Pancreas (tissue), 10 donors: Measurements from ENCODE around the gene CPT1A. TPM values are rescaled to one million over a fixed set of nuclear protein-coding genes. Genes with fewer than 3 reads are reported as not detected.

Experiments used
- ATAC-seq, 4 donors: fragments of 200-7000 bp; cut with Tn5 transposase; one replicate each; pipeline versions ENCODE4 v1.8.0 to v1.9.1; 2020; ENCODE audit warnings: mild to moderate bottlenecking in 4 of 4, moderate library complexity in 4 of 4
- DNase-seq, 6 donors: peaks; one replicate each; pipeline ENCODE4 v3.0.0-alpha.2; 2020
- FAIRE-seq: peaks from 2 replicates; lab custom pipeline; 2012; peaks lifted over from hg19 to GRCh38; lab: Jason Lieb, UNC
- H3K27ac ChIP-seq, 4 donors: fragments of 200-600 bp; sonication (generic); 1 replicate in 3 of 4; 2 replicates in 1 of 4; pipeline versions ENCODE4 v1.5.0 to v1.8.0; 2020
- H3K27me3 ChIP-seq, 4 donors: fragments of 200-600 bp; one replicate each; pipeline ENCODE4 v1.8.0; 2021
- H3K36me3 ChIP-seq, 3 donors: fragments of 200-600 bp; sonication (generic) in 1 of 3; one replicate each; pipeline versions ENCODE4 v1.5.0 to v1.8.0; 2020 to 2021
- H3K4me1 ChIP-seq, 3 donors: fragments of 200-600 bp; one replicate each; pipeline ENCODE4 v1.8.0; 2021
- H3K4me3 ChIP-seq, 4 donors: fragments of 200-600 bp; sonication (generic) in 2 of 4; one replicate each; pipeline versions ENCODE4 v1.5.0 to v1.8.0; 2020 to 2021
- H3K9me3 ChIP-seq, 4 donors: fragments of 200-600 bp; one replicate each; pipeline ENCODE4 v1.8.0; 2021
- WGBS, 2 donors: extraction: QIAGEN DNeasy Blood & Tissue Kit; methylation state at CpG; one replicate each; pipeline ENCODE4 v1.1.7; 2013; 5-methylcytosine and 5-hydroxymethylcytosine counted together
- intact Hi-C, 3 donors: fragments of 100-400 bp; cut with DNase I; formaldehyde crosslinking; loops; one replicate each; pipeline versions ENCODE4 v1.11.1 to v1.14.2; 2022
- polyA plus RNA-seq, 2 donors: library from polyadenylated mRNA; stranded (reverse); fragments of 200-250 nt; gene quantifications; one replicate each; pipeline ENCODE4 v1.2.3, GENCODE V29; 2013
- total RNA-seq, 6 donors: library from RNA; stranded (reverse); fragmentation: NEBNext Ultra II Directional in 4 of 6; extraction: Animal tissue kit (Norgen Biotek cat#: 25700) in 4 of 6; gene quantifications; one replicate each; pipeline versions ENCODE4 v1.2.1 to v1.2.4, GENCODE V29; 2021 to 2023
- TF ChIP-seq, protein P1 (sequence below), 4 donors: fragments of 200-600 bp; sonication (generic) in 3 of 4; IDR thresholded peaks; one replicate each; pipeline versions ENCODE4 v1.5.0 to v1.8.0; 2021; ENCODE audit warnings: antibody characterized with exemption in 4 of 4
- donor health status: healthy with polysubstance abuse.
- donor health status: DM: no; HTN: no; CAD: no; lungs with moderate emphysema.
- donor health status: DM: no; HTN: no; CAD: no.
- donor health status: control.
- donor health status: control.
- donor health status: Bipolar disorder and iron deficiency.
- donor health status: DM: yes; HTN: yes; CAD: no.
- donor health status: DM: no; HTN: no; CAD: no.
- donor health status: DM: no; HTN: no; CAD: no.
- donor health status: DM: yes; HTN: yes; CAD: no.

CPT1A gene
- total and polyA plus RNA-seq, 8 donors, result 9.5 to 33.7 (median 20.5) TPM

DNA sequence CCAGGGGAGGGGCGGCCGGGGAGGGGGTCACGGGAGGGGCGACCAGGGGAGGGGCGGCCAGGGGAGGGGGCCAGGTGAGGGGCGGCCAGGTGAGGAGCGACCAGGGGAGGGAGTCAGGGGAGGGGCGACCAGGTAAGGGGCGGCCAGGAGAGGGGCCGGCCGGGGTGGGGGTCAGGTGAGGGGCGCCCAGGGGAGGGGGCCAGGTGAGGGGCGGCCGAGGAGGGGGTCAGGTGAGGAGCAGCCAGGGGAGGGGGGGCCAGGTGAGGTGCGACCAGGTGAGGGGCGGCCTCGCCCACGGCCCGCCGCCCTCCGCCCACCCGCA, 90.8 kb downstream of the CPT1A start:
- intact Hi-C loops, result no loop called here
- no peak for FAIRE-seq

DNA sequence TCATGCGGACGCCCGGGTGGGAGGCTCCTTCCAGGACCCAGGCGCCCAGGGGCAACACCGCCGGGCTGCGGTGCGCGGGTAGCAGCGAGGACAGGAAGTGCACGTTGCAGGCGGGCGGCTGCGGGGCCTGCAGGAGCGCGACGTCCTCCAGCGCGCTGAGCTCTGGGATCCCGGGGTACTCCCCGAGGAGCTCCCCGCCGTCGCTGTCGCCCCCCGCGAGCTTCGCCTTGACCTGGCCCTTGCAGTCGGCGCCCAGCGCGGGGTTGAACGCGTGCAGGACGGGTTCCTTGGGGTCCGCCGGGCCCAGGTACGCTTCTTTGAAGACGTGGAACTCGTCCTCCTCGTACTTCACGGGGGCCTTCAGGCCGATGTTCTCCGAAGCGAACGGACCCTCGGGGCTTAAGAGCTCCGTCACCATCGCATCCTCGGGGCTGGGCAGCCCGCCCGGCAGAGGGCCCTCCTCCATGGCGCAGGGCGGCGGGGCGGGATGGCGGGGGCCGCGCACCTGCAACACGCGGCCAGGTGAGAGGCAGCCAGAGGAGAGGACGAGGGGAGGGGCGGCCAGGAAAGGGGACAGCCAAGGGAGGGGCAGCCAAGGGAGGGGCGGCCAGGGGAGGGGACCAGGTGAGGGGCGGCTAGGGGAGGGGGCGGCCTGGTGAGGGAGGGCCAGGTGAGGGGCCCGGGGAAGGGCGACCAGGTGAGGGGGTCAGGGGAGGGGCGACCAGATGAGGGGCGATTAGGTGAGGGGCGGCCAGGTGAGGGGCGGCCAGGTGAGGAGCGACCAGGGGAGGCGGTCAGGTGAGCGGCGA, 91.3 kb downstream of the CPT1A start:
- Histone ChIP-seq H3K9me3 (no peaks in the 10 kb centered on the region), H3K4me3 (peak overlapping the region in 1 of 4 donors; percentile 63), H3K36me3 (no peaks in the 10 kb centered on the region), H3K4me1 (peaks cover 0 to 5% (median 0%) of the 10 kb centered on the region in 3 donors), H3K27me3 (no peaks in the 10 kb centered on the region), H3K27ac (no peak overlapping the region)
- intact Hi-C loops, result no loop called here
- WGBS, 2 donors, result 75 to 79% methylated on average over 63 to 76 of the region's 76 CpGs
- FAIRE-seq (no peak), ATAC-seq (no peak), DNase-seq (peak in 5 of 6 donors; percentile 10 to 84 (median 35))
- TF ChIP-seq, protein P1, sequence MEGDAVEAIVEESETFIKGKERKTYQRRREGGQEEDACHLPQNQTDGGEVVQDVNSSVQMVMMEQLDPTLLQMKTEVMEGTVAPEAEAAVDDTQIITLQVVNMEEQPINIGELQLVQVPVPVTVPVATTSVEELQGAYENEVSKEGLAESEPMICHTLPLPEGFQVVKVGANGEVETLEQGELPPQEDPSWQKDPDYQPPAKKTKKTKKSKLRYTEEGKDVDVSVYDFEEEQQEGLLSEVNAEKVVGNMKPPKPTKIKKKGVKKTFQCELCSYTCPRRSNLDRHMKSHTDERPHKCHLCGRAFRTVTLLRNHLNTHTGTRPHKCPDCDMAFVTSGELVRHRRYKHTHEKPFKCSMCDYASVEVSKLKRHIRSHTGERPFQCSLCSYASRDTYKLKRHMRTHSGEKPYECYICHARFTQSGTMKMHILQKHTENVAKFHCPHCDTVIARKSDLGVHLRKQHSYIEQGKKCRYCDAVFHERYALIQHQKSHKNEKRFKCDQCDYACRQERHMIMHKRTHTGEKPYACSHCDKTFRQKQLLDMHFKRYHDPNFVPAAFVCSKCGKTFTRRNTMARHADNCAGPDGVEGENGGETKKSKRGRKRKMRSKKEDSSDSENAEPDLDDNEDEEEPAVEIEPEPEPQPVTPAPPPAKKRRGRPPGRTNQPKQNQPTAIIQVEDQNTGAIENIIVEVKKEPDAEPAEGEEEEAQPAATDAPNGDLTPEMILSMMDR (IDR thresholded peaks at IDR 0.05), result no peak

More for the DNA sequence above, 90.8 kb downstream of the CPT1A start:
- Histone ChIP-seq H3K36me3 (peaks cover 0 to 2% (median 0%) of the 10 kb centered on the region in 3 donors), H3K4me1 (peaks cover 0 to 5% (median 0%) of the 10 kb centered on the region in 3 donors), H3K9me3 (no peaks in the 10 kb centered on the region), H3K4me3 (peak overlapping the region; percentile 5 to 63 (median 38)), H3K27me3 (no peaks in the 10 kb centered on the region), H3K27ac (no peak overlapping the region)
- ATAC-seq, result no peak
- 9 to 18% methylated on average over 4 to 21 of the region's 22 CpGs for WGBS, 2 donors
- TF ChIP-seq, protein P1 (IDR thresholded peaks at IDR 0.05), result no peak
- DNase-seq, result peak in 1 of 6 donors; percentile 15

DNA sequence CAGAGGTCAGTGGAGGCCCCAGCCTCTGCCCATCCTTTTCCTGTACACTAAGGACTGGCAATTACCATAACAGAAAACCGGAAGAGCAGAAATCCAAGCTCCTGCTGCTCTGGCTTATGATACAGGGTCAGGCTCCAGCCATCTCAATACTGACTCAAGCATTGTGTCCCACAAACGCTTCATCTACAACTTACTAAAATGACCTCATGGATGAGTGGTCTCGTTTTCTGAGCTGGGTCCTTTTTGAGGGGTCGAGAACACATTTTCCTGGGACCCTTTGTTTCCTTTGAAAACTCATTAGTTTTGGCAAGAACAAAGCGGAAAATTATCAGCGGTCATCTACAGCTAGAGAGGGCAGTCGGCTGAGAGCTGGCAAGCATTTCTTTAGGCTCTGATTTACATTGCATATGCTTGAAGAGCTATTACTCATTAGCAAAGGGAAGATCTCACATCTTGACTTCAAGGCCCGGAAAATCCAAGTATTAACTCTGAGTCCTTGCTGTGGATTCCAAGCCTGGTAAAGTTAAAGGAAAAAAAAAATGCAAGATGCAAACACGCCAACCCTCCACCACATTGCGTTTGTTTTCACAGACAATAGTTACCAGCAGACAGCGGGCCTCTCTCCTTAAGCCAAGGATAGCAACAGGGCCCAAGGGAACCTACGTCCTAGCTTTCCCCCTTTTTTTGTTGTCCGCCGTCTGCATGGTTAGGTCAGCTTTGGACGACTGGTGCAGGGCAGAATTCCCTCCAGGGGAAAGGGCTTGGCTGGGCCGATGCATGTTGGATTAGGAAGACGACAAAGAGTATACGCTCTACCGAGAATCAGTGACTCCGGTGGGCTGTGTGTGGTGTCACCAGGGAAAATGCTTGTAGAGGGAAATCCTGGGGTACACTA, 92.2 kb downstream of the CPT1A start:
- TF ChIP-seq, protein P1 (IDR thresholded peaks at IDR 0.05), result no peak
- intact Hi-C loops, result no loop called here
- WGBS, 2 donors, result 82 to 88% methylated on average over 20 of the region's 20 CpGs
- FAIRE-seq (no peak), DNase-seq (no peak), ATAC-seq (no peak)
- no peaks in the 10 kb centered on the region for H3K36me3 ChIP-seq
- no peaks in the 10 kb centered on the region for H3K27me3 ChIP-seq
- H3K4me1 ChIP-seq, result peaks cover 0 to 5% (median 0%) of the 10 kb centered on the region in 3 donors
- H3K27ac ChIP-seq, result no peak overlapping the region
- no peak overlapping the region for H3K4me3 ChIP-seq
- H3K9me3 ChIP-seq, result no peaks in the 10 kb centered on the region

DNA sequence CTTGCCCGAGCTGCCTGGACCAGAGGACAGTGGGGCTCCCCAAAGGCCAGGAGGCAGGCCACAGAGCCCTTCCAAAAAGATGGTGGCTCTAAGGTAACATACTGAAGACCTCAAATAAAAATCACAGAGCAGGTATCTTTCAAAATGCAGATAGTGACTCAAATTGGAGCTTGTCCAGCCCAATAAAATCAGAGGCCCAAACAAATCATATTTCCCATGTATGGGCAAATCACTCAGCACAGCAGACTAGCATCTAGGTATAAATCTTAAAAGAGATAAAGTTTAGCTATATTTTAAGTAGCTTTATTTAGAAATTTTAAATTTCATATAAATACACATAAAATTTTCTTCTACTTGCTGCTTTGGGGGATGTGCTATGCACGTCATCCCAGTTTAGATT, 93.7 kb downstream of the CPT1A start:
- no peaks in the 10 kb centered on the region for H3K36me3 ChIP-seq
- H3K27me3 ChIP-seq, result no peaks in the 10 kb centered on the region
- H3K4me3 ChIP-seq, result no peak overlapping the region
- H3K9me3 ChIP-seq, result no peaks in the 10 kb centered on the region
- WGBS, 2 donors, result 70 to 83% methylated on average over 2 of the region's 2 CpGs
- no peak for FAIRE-seq
- ATAC-seq, result no peak
- no peak overlapping the region for H3K27ac ChIP-seq
- no peak for DNase-seq
- peaks cover 0 to 5% (median 0%) of the 10 kb centered on the region in 3 donors for H3K4me1 ChIP-seq
- intact Hi-C loops, result no loop called here
- TF ChIP-seq, protein P1 (IDR thresholded peaks at IDR 0.05), result no peak
